ENCODE results near the gene UBTD1. TPM values are rescaled to one million over a fixed set of nuclear protein-coding genes. Genes with fewer than 3 reads are reported as not detected.
A peak's percentile ranks its signal among the peaks of the same experiment; 100 is the strongest.

The UBTD1 gene
- total and polyA plus RNA-seq, 4 donors, result 26.3 to 70.4 (median 42.9) TPM

- DNase-seq (peak in 2 of 3 donors; percentile 16 to 50), ATAC-seq (ENCODE audit: insufficient read depth, low FRiP score) (peak; percentile 76)
- H3K4me1 ChIP-seq (ENCODE audit: control insufficient read depth in 5 of 5, insufficient read depth in 5 of 5, low read length in 5 of 5), result peaks cover 2 to 25% (median 24%) of the 10 kb centered on the region in 5 donors
- H3K27ac ChIP-seq (ENCODE audit: low read depth in 1 of 2, low read length in 1 of 2), result peak overlapping the region; percentile 94 to 95
- H3K9ac ChIP-seq (ENCODE audit: insufficient read depth in 1 of 2, low read length in 2 of 2), result no peak overlapping the region
- no peaks in the 10 kb centered on the region for H3K36me3 ChIP-seq (ENCODE audit: control insufficient read depth in 4 of 4, insufficient read depth in 4 of 4, low read length in 4 of 4)
- 72 to 80% methylated on average over 9 of the region's 9 CpGs for WGBS, 2 donors
- TF ChIP-seq CTCF (IDR thresholded peaks at IDR 0.05; ENCODE audit: control extremely low read depth, extremely low read depth), result no peak
- H3K27me3 ChIP-seq (ENCODE audit: control insufficient read depth in 3 of 3, insufficient read depth in 3 of 3, low read length in 2 of 3), result no peaks in the 10 kb centered on the region
- H3K4me3 ChIP-seq, result no peak overlapping the region
- H3K9me3 ChIP-seq (ENCODE audit: control insufficient read depth in 4 of 4, insufficient read depth in 3 of 4, low read length in 3 of 4), result no peaks in the 10 kb centered on the region
Observed at GRCh38 chr10:97542169-97543024, 43.7 kb downstream of the UBTD1 start.

- H3K27ac ChIP-seq (ENCODE audit: low read depth in 1 of 2, low read length in 1 of 2), result peak overlapping the region; percentile 94 to 95
- H3K4me1 ChIP-seq (ENCODE audit: control insufficient read depth in 5 of 5, insufficient read depth in 5 of 5, low read length in 5 of 5), result peaks cover 2 to 25% (median 24%) of the 10 kb centered on the region in 5 donors
- no peaks in the 10 kb centered on the region for H3K27me3 ChIP-seq (ENCODE audit: control insufficient read depth in 3 of 3, insufficient read depth in 3 of 3, low read length in 2 of 3)
- no peak for TF ChIP-seq CTCF (IDR thresholded peaks at IDR 0.05; ENCODE audit: control extremely low read depth, extremely low read depth)
- no peaks in the 10 kb centered on the region for H3K9me3 ChIP-seq (ENCODE audit: control insufficient read depth in 4 of 4, insufficient read depth in 3 of 4, low read length in 3 of 4)
- H3K36me3 ChIP-seq (ENCODE audit: control insufficient read depth in 4 of 4, insufficient read depth in 4 of 4, low read length in 4 of 4), result no peaks in the 10 kb centered on the region
- 32 to 33% methylated on average over 10 of the region's 10 CpGs for WGBS, 2 donors
- ATAC-seq (ENCODE audit: insufficient read depth, low FRiP score) (peak; percentile 84), DNase-seq (peak in 2 of 3 donors; percentile 30 to 49)
- H3K4me3 ChIP-seq, result no peak overlapping the region
- H3K9ac ChIP-seq (ENCODE audit: insufficient read depth in 1 of 2, low read length in 2 of 2), result no peak overlapping the region
Observed at GRCh38 chr10:97543025-97543546, 44.4 kb downstream of the UBTD1 start.

GRCh38 chr10:97546456-97547270 lies 47.9 kb downstream of the UBTD1 start:
- H3K4me3 ChIP-seq, result no peak overlapping the region
- no peak overlapping the region for H3K27ac ChIP-seq (ENCODE audit: low read depth in 1 of 2, low read length in 1 of 2)
- no peaks in the 10 kb centered on the region for H3K27me3 ChIP-seq (ENCODE audit: control insufficient read depth in 3 of 3, insufficient read depth in 3 of 3, low read length in 2 of 3)
- ATAC-seq (ENCODE audit: insufficient read depth, low FRiP score) (no peak), DNase-seq (no peak)
- no peak overlapping the region for H3K9ac ChIP-seq (ENCODE audit: insufficient read depth in 1 of 2, low read length in 2 of 2)
- no peaks in the 10 kb centered on the region for H3K9me3 ChIP-seq (ENCODE audit: control insufficient read depth in 4 of 4, insufficient read depth in 3 of 4, low read length in 3 of 4)
- H3K36me3 ChIP-seq (ENCODE audit: control insufficient read depth in 4 of 4, insufficient read depth in 4 of 4, low read length in 4 of 4), result no peaks in the 10 kb centered on the region
- no peak for TF ChIP-seq CTCF (IDR thresholded peaks at IDR 0.05; ENCODE audit: control extremely low read depth, extremely low read depth)
- H3K4me1 ChIP-seq (ENCODE audit: control insufficient read depth in 5 of 5, insufficient read depth in 5 of 5, low read length in 5 of 5), result peaks cover 0 to 25% (median 16%) of the 10 kb centered on the region in 5 donors
- WGBS, 2 donors, result 83 to 92% methylated on average over 18 of the region's 18 CpGs

Measured in lung (tissue), 12 donors.